Measurements from ENCODE around the gene MAST2.
"Not testable (repeated sequence)": the region's sequence is repeated elsewhere in the genome, so short reads cannot be mapped to it uniquely, and the experiment has no call there.

The MAST2 gene

DNA sequence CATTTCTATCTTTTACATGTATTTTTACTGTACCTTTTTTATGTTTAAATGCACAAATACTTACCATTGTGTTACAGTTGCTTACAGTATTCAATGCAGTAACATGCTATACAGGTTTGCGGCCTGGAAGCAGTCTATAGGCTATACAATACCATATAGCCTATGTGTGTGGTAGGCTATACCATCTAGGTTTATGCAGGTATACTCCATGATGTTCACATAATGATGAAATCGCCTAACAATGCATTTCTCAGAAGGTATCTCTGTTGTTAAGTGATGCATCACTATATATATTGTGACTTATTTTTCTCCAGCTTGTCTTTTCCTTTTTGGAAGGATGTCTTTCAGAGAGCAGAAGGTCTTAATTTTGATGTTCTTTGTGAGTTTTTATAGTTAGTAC is 103.5 kb downstream of the MAST2 start:
- no peak for DNase-seq

DNA sequence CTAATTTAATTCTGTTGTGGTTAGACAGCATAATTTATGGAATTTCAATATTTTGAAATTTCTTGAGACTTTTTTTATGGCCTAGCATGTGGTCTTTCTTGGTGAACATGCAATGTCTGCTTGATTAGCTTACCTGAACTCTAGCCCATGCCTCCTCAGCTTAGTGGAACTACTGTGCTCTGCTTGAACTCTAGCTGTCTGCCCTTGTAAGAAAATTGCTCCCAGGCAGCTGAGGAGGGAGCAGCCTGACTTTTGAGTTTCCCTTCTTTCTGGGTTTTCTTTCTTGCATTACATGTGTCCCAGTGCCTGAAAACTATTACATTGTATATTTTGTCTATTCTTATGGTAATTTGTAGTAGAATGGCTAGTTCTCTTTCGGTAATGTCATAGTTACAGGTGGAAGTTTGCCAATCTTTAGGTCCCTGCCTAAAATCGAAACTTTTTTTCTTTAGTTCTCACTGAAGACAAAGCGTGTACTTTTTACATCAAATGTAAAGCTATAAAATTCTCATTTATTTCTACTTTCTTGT is 105.3 kb downstream of the MAST2 start:
- DNase-seq, result no peak

DNA sequence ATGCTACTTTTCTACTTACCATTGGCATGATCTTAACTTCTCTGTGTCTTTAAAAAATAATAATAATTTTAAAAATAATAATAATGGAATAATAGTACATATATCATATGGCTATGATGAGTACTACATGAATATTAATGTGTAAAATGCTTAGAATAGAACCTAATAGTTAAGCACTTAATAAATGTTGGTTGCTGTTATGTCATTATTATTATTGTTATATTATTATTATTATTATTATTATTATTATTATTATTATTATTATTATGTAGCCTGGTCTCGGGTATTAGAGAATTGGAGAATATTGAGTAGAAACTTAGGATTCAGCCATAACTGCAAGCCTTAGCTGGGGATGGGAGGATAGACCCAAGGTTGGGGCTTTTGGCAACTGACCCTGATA is 108.2 kb downstream of the MAST2 start:
- no peak for DNase-seq

DNA sequence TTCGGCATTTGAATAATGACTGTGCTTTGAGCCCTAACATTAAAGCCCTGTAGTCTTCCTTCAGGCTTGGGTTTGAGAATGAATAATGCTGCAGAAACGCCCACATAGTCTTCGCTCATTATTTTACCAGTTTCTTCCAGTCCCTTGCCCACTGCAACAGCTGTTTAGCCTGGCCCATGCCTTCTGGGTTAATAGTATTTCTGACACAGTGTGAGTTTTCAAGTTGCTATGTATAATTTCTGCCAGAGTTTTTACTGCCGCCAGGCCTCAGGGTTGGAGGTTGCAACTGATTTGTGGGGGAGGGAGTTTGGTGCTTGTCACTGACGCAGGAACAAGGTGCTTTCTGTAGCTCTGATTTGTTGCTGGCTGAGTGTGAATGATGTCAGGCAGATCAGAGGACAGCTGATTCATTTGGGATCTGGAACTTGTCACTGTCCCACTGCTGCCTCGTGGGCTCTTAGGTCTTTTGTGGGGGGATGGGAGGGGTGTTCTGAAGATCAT is 109.8 kb downstream of the MAST2 start:
- DNase-seq, result no peak

DNA sequence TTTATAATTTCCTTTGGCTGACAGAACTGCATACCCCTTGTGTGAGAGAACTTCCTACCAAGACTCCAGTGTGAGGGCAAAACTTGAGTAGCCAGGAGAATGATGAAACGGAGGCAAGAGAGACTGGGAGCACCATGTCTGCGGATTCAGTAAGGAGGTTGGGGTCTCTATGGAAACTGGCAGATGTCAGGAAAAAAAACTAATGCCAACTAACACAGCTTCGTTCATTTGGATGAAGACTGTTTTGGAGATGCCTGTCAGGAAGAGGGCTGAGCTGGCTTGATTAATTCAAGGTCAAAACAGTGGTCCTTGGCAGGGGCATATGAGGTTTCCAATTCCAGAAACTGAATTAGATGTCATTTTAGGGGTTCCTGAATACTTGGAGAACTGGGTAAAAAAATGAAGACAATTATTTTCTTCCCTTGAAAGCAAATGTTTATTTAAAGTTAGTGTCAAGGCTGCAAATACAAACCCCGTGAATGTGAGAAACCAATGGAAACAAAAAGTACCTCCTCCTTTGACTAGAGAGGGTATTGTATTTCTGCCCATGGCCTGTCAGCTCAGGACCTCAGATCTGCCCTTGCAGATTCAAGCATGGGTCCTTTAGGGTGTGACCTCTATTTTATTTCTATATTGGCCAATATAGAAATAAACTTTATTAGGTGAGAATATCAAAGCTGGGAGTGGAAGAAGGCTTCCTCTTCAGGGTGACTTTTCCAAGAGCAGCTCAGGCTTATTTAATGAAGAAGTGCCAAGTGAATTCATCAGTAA is 110.5 kb downstream of the MAST2 start:
- no peak for DNase-seq

DNA sequence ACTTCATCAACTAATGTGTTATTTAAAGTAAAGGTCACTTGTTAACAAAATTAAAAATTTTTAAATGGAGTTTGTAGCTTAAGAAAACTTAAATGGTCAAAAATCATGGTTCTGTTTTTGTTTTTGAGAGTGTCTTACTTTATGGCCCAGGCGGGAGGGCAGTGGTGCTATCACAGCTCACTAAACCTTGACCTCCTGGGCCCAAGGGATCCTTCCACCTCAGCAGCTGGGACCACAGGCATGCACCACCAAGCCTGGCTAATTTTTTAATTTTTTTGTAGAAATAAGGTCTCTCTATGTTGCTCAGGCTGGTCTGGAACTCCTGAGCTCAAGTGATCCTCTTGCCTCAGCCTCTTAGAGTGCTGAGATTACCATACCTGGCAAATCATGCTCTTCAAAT is 111.4 kb downstream of the MAST2 start:
- DNase-seq, result no peak

DNA sequence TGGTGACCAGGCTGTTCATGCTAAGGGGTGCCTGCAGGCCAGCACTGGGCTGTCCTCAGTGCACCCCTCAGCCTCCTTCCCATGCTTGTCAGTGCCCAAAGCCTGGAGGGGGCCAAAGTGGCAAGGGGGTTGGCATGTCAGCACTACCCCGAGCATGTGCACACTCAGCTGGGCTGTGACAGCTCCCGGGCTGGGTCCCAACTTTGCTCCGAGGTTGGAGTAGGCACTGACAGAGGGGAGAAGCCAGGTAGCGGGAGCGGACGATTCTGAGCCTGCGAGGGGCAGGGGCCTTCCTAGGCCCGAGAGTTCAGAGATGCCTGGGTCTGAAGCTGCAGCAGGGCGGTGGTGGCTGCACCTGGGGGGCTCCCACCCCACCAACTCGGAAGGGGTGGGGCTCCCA is 119.0 kb downstream of the MAST2 start:
- no peak for DNase-seq

DNA sequence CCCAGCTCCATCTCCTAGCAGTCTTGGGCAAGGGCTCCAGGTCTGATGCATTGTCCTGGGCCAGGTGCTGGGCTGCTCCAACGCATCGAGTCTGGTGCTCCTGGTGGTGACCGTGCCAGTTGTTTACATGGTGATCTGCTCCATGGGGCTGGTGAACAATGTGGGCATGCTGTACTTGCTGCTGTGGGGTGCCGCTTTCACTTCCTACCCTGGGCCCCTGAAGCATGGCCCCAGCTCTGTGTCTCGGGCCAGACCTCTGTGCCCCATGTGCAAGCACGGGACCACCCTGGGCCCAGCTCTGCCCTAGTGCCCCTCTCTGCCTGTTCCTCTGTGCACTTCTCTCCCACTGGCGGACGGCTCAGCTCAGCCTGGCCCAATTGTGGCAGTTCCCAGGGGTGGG is 119.4 kb downstream of the MAST2 start:
- DNase-seq, result no peak

DNA sequence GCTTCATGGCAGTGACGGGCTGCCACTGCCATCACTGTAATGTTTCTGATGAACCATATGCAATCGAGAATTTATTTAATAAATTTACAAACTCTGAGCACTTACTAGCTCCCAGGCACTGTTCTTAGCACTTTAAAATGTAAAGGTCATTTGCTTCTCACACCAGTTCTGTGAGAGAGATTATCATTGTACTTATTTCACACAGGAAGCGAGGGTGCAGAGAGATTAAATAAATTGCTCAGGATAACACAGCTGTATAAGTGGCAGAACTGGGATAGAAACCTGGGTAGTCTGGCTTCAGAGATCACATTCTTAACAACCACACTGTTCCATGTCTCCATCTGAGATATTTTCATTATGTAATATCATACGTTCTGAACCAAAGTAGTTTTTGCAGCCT is 119.9 kb downstream of the MAST2 start:
- DNase-seq, result no peak

DNA sequence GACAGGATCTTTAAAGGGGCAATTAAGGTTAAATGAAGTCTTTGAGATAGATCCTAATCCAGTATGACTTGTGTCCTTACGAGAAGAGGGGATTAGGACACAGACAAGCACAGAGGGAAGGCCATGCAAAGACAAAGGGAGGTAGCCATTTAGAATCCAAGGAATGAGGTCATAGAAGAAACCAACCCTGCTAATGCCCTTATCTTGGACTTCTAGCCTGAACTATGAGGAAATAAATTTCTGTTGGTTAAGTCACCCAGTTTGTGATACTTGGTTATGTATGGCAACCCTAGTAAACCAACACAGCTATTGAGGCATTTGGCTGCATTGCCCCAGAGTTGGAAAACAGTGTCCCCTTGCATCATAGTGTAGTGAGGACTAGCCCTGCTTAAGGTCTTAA is 121.3 kb downstream of the MAST2 start:
- DNase-seq, result no peak

DNA sequence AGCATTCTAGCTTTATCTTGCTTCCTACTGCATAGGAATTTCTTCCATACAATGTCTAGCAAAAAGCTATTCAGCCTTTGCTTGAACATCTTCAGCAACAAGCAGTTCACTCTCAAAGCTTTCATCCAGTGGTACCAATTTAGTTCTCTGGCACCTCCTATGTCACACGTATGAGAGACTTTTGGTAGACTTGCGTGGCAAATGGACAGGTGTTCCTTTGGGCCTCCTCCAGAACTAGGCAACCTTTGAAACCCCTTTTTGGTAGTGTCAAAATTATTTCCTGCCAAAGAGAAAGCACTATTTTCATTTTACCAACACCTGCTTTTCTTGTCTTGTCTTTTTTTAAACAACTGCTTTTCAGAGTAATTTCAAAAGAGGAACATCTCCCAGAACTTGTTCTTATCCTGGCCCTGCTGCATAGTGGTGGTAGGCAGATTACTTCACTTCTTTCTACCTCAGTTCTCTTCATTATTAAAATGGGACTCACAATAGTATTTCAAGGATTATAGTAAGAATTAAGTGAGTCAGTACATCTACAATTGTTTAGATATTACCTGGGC is 122.4 kb downstream of the MAST2 start:
- DNase-seq, result no peak

DNA sequence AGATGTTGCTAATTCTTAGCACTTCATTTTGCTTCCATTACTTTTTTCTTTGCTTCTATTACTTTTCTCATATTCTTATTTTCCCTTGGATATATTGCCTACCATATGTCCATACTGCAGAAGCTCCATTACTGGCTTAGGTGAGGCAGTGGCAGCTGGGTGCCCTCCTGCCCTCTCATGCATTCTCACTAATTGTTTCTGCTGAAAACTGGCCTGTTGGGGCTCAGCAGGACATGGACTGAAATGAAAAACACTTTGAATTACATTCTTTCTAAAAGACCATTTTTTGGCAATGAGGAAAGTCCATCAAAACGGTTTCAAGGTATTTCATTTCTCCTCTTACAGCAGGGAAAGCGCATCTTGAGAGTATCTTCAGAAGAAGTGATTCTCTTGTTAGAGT is 122.9 kb downstream of the MAST2 start:
- no peak for DNase-seq

DNA sequence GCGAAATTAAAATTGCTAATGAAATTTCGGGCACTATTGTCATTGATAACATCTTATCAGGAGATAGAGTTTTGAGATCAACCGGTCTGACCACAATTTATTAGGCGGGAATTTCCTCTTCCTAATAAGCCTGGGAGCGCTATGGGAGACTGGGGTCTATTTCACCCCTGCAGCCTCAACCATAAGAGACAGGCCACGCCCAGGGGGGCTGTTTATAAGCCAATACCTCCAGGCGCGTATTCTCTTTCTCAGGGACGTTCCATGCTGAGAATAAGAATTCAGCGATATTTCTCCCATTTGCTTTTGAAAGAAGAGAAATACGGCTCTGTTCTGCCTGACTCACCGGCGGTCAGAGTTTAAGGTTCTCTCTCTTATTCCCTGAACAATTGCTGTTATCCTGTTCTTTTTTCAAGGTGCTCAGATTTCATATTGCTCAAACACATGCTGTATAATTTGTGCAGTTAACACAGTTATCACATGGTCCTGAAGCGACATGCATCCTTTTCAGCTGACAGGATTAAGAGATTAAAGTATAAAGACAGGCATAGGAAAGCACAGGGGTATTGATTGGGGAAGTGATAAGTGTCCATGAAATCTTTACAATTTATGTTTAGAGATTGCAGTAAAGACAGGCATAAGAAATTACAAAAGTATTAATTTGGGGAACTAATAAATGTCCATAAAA is 124.0 kb downstream of the MAST2 start:
- not testable (repeated sequence) for DNase-seq

DNA sequence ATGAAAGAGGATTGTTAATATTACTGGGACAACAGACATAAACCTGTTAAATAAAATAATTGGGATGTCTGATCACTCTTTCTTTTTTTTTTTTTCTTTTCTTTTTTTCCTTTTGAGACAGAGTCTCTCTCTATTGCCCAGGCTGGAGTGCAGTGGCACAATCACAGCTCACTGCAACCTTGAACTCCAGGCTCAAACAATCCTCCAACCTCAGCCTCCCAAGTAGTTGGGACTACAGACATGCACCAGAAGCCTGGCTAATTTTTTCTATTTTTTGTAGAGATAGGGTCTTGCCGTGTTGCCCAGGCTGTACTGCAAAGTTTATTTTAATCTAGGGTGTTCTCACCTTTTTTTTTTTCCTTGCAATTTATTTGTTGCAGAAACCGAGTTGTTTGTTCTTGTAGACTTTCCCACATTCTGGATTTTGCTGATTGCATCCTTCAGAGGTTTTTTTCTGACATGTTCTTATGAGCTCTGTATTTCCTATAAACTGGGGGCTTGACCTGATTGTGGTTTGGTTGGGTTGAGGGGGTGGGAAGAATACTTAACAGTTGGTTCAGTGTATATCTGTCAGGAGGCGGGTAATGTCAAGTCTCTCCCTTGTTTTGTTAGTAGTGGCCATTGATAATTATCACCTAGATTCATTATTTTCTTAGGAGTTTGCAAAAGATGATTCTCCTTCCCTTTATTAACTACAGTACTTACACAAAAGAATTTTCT is 125.2 kb downstream of the MAST2 start:
- no peak for DNase-seq

DNA sequence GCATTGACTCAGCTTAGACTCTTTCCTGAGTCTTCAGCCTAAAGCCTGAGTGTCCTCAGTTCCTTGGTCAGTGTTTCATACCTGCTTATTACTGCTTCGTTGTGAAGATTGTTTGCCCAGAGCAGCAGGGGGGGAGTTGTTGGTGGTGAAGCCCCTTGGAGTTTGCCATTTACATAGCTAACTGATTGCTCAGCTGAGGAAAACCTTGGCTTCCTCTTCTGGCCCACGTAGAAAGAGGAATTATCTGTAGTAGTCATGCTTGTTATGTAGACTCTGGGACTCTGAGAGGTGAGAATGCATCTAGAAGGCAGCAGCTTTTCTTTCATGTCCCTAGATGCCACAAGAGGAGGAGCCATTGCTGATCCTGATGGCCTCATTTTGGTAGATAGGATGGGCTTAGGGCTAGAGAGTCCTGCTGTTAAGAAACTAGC is 125.9 kb downstream of the MAST2 start:
- DNase-seq, result no peak

DNA sequence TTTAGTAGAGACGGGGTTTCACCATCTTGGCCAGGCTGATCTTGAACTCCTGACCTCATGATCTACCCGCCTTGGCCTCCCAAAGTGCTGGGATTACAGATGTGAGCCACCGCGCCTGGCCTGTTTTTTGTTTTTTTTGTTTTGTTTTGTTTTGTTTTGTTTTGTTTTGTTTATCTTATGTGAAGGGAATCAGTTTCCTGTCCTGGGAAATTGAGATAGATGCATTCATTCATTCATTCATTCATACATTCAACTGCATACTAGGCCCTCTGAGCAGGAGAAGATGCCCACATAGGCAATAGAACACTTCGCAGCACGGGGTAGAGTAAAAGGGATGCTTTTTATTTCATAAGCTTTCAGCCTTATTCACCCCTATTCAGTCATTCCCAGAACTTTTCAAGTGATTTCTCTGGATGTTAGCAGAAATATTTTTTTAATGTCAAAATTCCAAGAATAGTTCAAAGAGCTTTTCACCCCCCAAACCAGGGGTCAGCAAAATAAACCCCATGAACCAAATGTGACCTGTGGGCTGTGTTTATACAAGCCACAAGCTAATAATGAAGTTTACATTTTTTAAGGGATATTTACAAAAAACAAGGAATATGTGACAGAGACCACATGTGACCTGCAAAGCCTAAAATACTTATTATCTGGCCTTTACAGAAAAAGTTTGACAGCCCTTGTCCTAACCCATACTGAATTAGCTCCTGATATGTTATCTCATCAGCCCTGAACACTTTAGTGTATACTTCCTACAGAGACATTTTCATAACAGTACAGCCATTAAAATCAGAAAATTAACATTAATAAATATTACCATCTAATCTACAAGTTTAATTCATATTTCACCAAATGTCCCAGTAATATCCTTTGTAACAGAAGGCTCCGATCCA is 127.1 kb downstream of the MAST2 start:
- DNase-seq, result no peak

DNA sequence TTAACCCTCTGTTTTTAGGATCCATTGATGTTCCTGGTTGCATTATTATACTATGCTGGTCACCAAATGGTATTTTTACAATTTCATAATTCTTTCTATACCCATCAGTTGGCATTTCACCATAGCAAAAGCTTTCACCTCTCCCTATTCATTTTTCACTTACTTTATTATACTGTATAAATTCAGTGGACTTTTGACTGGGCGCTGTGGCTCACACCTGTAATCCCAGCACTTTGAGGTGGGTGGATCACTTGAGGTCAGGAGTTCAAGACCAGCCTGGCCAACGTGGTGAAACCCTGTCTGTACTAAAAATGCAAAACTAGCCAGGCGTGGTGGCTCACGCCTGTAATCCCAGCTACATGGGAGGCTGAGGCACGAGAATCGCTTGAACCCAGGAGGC is 128.8 kb downstream of the MAST2 start:
- DNase-seq, result not testable (repeated sequence)

DNA sequence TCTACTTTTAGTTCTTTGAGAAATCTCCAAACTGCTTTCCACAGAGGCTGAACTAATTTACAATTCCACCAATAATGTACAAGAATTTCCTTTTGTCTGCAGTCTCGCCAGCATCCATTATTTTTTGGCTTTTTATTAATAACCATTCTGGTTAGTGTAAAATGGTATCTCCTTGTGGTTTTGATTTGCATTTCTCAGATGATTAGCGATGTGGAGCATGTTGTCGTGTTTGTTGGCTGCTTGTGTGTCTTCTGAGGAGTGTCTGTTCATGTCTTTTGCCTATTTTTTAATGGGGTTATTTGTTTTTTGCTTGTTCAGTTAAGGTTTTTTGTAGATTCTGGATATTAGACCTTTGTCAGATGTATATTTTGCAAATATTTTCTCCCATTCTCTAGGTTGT is 131.5 kb downstream of the MAST2 start:
- no peak for DNase-seq

DNA sequence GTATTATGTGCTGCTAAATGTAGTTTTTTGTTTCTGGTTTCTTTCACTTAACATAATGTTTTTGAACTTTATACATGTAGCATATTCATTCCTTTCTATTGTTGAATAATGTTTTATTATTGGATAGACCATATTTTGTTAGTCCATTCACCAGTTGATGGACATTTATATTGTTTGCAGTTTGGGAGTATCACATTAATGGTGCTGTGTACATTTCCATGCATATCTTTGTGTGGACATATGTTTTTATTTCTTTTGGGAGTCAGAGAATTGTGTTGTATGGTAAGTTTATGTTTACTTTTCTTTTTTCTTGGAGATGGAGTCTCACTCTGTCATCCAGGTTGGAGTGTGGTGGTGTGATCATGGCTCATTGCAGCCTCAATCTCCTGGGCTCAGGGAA is 134.6 kb downstream of the MAST2 start:
- DNase-seq, result no peak

DNA sequence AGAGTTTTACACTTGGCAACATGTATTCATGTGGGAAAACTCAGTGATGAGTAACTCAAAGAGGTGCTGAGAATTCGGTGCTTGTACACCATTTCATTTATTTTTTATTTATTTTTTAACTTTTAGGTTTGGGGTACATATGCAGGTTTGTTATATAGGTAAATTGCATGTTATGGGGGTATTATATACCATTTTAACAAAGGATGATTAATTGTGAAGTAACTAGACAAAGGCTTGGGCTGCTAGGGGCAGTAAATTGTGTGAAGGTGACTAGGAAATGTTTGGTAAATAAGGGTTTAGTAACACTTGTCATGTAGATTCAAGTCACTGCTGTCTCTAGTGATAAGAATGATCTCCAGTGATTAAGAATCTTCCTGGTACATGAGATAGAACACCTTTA is 139.0 kb downstream of the MAST2 start:
- DNase-seq, result no peak

DNA sequence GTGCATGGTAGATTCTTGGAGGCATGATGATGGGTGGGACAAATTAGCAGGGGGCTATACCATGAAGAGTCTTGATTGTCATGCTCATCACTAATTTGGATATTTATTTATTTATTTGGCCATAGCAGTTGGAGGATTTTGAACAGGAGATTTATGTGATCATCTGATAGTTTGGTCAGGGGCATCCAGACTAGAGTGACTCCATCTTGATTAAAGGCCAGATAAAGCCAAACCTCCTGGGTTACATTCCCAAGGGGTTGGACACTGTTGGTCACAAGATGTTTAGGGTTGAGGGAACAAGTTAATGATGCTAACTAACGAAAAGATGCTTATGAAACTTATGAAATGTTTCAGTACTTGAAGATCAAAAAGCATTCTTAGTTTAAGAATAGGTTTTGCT is 139.8 kb downstream of the MAST2 start:
- DNase-seq, result no peak

DNA sequence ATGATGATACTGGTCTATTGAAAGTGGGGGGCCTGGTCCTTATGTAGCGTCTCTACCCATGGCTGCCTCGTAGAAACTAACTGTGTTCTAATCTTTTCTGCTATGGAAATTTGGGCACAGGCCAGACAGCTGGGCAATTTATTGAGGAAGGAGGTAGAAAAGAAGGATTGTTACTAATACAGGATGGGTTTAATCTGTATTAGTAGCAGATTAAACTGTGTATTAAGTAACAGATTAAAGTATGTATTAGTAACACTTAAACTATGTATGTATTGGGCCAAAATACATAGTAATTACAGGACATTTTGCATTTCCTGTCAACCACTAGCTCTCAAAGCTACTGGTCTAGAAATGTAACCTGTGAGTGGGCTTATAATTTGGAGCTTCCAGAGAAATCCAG is 142.0 kb downstream of the MAST2 start:
- DNase-seq, result no peak

All from T-helper 9 cell (primary cell).